WERI-Rb-1 (cell line): ENCODE data around the gene CAVIN2.

Experiments used
- DNase-seq: peaks from one replicate; pipeline ENCODE4 v3.0.0-alpha.2; 2020
- H3K27ac ChIP-seq: fragments of 250-450 bp; sonication (Bioruptor Pico); 2 replicates; pipeline ENCODE4 v1.5.1; 2020; ENCODE audit warnings: mild to moderate bottlenecking, moderate library complexity
- H3K27me3 ChIP-seq: fragments of 250-450 bp; sonication (Bioruptor Pico); 2 replicates; pipeline ENCODE4 v1.5.1; 2021; ENCODE audit warnings: mild to moderate bottlenecking, low read depth, moderate library complexity; ENCODE audit not compliant: insufficient read depth, severe bottlenecking
- H3K36me3 ChIP-seq: fragments of 250-450 bp; sonication (Bioruptor Pico); 2 replicates; pipeline ENCODE4 v1.5.1; 2020; ENCODE audit warnings: mild to moderate bottlenecking, moderate library complexity
- H3K4me3 ChIP-seq: 2 replicates; pipeline ENCODE4 v1.5.1; 2011; ENCODE audit warnings: low read depth, mild to moderate bottlenecking, control low read depth, low read length
- H3K9me3 ChIP-seq: fragments of 250-450 bp; sonication (Bioruptor Pico); 2 replicates; pipeline ENCODE4 v1.5.1; 2021; ENCODE audit warnings: mild to moderate bottlenecking, moderate library complexity; ENCODE audit not compliant: severe bottlenecking
- CTCF ChIP-seq: IDR thresholded peaks from 2 replicates; pipeline ENCODE4 v1.5.1; 2011; ENCODE audit warnings: low read depth, mild to moderate bottlenecking, control low read depth, inconsistent platforms, low read length

CAVIN2 gene

GRCh38 chr2:191845248-191845715, 1.6 kb downstream of the CAVIN2 start:
- Histone ChIP-seq H3K9me3 (no peaks in the 10 kb centered on the region), H3K27me3 (no peaks in the 10 kb centered on the region), H3K4me3 (peak overlapping the region; percentile 15), H3K36me3 (no peaks in the 10 kb centered on the region), H3K27ac (peak overlapping the region; percentile 80)
- TF ChIP-seq CTCF, result 0 out of 2 replicates have a peak, but pooled peaks have one; percentile 5
- peak; percentile 68 for DNase-seq

GRCh38 chr2:191844706-191845105, 2.2 kb downstream of the CAVIN2 start:
- Histone ChIP-seq H3K9me3 (no peaks in the 10 kb centered on the region), H3K27me3 (no peaks in the 10 kb centered on the region), H3K36me3 (no peaks in the 10 kb centered on the region), H3K4me3 (peak overlapping the region; percentile 15), H3K27ac (peak overlapping the region; percentile 80)
- DNase-seq, result no peak
- no peak for TF ChIP-seq CTCF

- no peaks in the 10 kb centered on the region for H3K36me3 ChIP-seq
- H3K27ac ChIP-seq, result no peak overlapping the region
- no peaks in the 10 kb centered on the region for H3K9me3 ChIP-seq
- TF ChIP-seq CTCF, result no peak
- no peak for DNase-seq
- H3K4me3 ChIP-seq, result no peak overlapping the region
- no peaks in the 10 kb centered on the region for H3K27me3 ChIP-seq
Observed at GRCh38 chr2:191840921-191841320, 6.0 kb downstream of the CAVIN2 start.

- no peak overlapping the region for H3K4me3 ChIP-seq
- no peak for DNase-seq
- H3K27ac ChIP-seq, result no peak overlapping the region
- H3K36me3 ChIP-seq, result no peaks in the 10 kb centered on the region
- TF ChIP-seq CTCF, result no peak
- no peaks in the 10 kb centered on the region for H3K27me3 ChIP-seq
- no peaks in the 10 kb centered on the region for H3K9me3 ChIP-seq
Observed at GRCh38 chr2:191839918-191840804, 6.7 kb downstream of the CAVIN2 start.

- Histone ChIP-seq H3K4me3 (no peak overlapping the region), H3K27me3 (no peaks in the 10 kb centered on the region), H3K27ac (no peak overlapping the region), H3K36me3 (no peaks in the 10 kb centered on the region), H3K9me3 (no peaks in the 10 kb centered on the region)
- no peak for DNase-seq
- no peak for TF ChIP-seq CTCF
Observed at GRCh38 chr2:191838526-191838925, 8.4 kb downstream of the CAVIN2 start.
